Measurements from ENCODE around the gene PRKCI. TPM values are rescaled to one million over a fixed set of nuclear protein-coding genes. Genes with fewer than 3 reads are reported as not detected.

Gene PRKCI
- total and polyA plus RNA-seq, 2 experiments from 2014 or later, result 33.0 to 47.7 TPM

DNA sequence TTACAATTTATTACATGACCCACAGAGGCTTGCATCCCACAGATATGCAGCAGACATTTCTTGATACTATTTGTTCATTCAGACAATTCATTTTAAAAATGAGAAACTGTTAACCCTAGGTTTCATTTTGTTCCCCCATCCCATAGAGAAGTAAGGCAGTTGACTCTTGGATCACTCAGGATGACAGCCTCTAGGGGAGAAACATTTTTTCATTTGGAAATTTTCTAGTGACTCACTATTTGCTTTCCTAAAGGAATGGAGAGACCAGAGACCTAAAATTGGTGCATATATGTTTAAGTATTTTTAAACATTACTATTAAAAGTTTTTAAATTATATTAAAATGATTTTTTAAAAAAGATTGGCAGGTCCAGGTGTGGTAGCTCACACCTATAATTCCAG lies 21.2 kb upstream of the PRKCI start:
- no peak overlapping the region for H3K4me2 ChIP-seq (ENCODE audit: unreplicated experiment)
- H3F3A ChIP-seq (ENCODE audit: insufficient read depth), result no peaks in the 10 kb centered on the region
- H3K4me3 ChIP-seq, result no peak overlapping the region
- H3K9me3 ChIP-seq (ENCODE audit: low read depth), result no peaks in the 10 kb centered on the region
- H3K79me2 ChIP-seq (ENCODE audit: insufficient read depth), result no peaks in the 10 kb centered on the region
- H3K27ac ChIP-seq, result no peak overlapping the region
- no peaks in the 10 kb centered on the region for H3K36me3 ChIP-seq (ENCODE audit: low read depth)
- H3K27me3 ChIP-seq (replicated peaks; ENCODE audit: insufficient read depth), result 0 out of 2 replicates have a peak, but pooled peaks cover 6% of the 10 kb centered on the region
- in situ Hi-C loops (cut with MboI), result no loop called here
- no peak overlapping the region for H2AFZ ChIP-seq
- H3K9me2 ChIP-seq (ENCODE audit: insufficient read depth), result no peaks in the 10 kb centered on the region
- H4K20me1 ChIP-seq (ENCODE audit: insufficient read depth), result no peaks in the 10 kb centered on the region
- H3K4me1 ChIP-seq (ENCODE audit: insufficient read depth), result no peaks in the 10 kb centered on the region
- no peak for TF ChIP-seq EZH2phosphoT487 (IDR thresholded peaks at IDR 0.05; ENCODE audit: insufficient read depth, low read depth)
- no peak overlapping the region for H3K9ac ChIP-seq
- no peak for DNase-seq

GRCh38 chr3:170201527-170201926 lies 20.7 kb upstream of the PRKCI start:
- no peak for DNase-seq
- TF ChIP-seq EZH2phosphoT487 (IDR thresholded peaks at IDR 0.05; ENCODE audit: insufficient read depth, low read depth) (no peak), EZH2 (IDR thresholded peaks at IDR 0.05; ENCODE audit: insufficient read depth, poor library complexity, severe bottlenecking) (no peak)
- H2AFZ ChIP-seq, result no peak overlapping the region
- H3K27ac ChIP-seq, result no peak overlapping the region
- no peaks in the 10 kb centered on the region for H4K20me1 ChIP-seq (ENCODE audit: insufficient read depth)
- H3K9ac ChIP-seq, result no peak overlapping the region
- no peaks in the 10 kb centered on the region for H3F3A ChIP-seq (ENCODE audit: insufficient read depth)
- 89 to 90% methylated on average over 5 of the region's 5 CpGs for WGBS, 2 experiments (ENCODE audit: low coverage in 1 of 2, low lambda C conversion rate in 2 of 2, missing lambda C conversion rate in 2 of 2)
- H3K4me2 ChIP-seq (ENCODE audit: unreplicated experiment), result no peak overlapping the region
- 0 out of 2 replicates have a peak, but pooled peaks cover 6% of the 10 kb centered on the region for H3K27me3 ChIP-seq (replicated peaks; ENCODE audit: insufficient read depth)
- no peaks in the 10 kb centered on the region for H3K9me3 ChIP-seq (ENCODE audit: low read depth)
- no peaks in the 10 kb centered on the region for H3K36me3 ChIP-seq (ENCODE audit: low read depth)
- in situ Hi-C loops (cut with MboI), result no loop called here
- no peaks in the 10 kb centered on the region for H3K4me1 ChIP-seq (ENCODE audit: insufficient read depth)
- H3K9me2 ChIP-seq (ENCODE audit: insufficient read depth), result no peaks in the 10 kb centered on the region
- no peak overlapping the region for H3K4me3 ChIP-seq
- H3K79me2 ChIP-seq (ENCODE audit: insufficient read depth), result no peaks in the 10 kb centered on the region

GRCh38 chr3:170203457-170203856 lies 18.8 kb upstream of the PRKCI start:
- Histone ChIP-seq H3K36me3 (ENCODE audit: low read depth) (no peaks in the 10 kb centered on the region), H3K9me2 (ENCODE audit: insufficient read depth) (no peaks in the 10 kb centered on the region), H3K4me1 (ENCODE audit: insufficient read depth) (no peaks in the 10 kb centered on the region), H3K9me3 (ENCODE audit: low read depth) (no peaks in the 10 kb centered on the region), H2AFZ (no peak overlapping the region), H3F3A (ENCODE audit: insufficient read depth) (no peaks in the 10 kb centered on the region), H3K27me3 (replicated peaks; ENCODE audit: insufficient read depth) (0 out of 2 replicates have a peak, but pooled peaks cover 6% of the 10 kb centered on the region), H3K27ac (no peak overlapping the region), H4K20me1 (ENCODE audit: insufficient read depth) (no peaks in the 10 kb centered on the region), H3K79me2 (ENCODE audit: insufficient read depth) (no peaks in the 10 kb centered on the region), H3K4me3 (no peak overlapping the region), H3K4me2 (ENCODE audit: unreplicated experiment) (no peak overlapping the region), H3K9ac (no peak overlapping the region)
- in situ Hi-C loops (cut with MboI), result no loop called here
- WGBS, 2 experiments (ENCODE audit: low coverage in 1 of 2, low lambda C conversion rate in 2 of 2, missing lambda C conversion rate in 2 of 2), result 63 to 78% methylated on average over 4 of the region's 4 CpGs
- DNase-seq, result no peak
- no peak for TF ChIP-seq EZH2phosphoT487 (IDR thresholded peaks at IDR 0.05; ENCODE audit: insufficient read depth, low read depth)
- no peak for TF ChIP-seq EZH2 (IDR thresholded peaks at IDR 0.05; ENCODE audit: insufficient read depth, poor library complexity, severe bottlenecking)

DNA sequence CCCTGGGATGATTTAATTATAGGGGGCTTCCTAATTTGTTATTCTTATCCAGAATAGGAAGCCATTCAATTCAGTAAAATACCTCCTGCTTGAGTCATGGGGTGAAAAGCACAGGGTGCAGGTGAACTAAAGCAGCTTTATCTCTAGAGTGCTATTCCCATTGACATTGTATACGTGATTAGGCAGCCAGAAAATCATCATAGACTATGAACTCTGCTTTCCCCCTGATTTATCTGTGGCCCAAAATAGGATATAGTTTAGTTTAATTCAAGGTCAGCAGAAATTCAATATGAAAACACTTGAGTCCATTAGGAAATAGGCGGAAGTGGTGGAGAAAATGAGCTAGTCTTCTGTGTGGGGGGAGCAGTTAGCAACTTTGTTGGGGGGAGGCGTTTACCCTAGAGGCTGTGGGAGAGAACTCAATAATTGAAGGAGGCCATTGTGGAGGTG lies 18.2 kb upstream of the PRKCI start:
- WGBS, 2 experiments (ENCODE audit: low coverage in 1 of 2, low lambda C conversion rate in 2 of 2, missing lambda C conversion rate in 2 of 2), result 74 to 75% methylated on average over 3 of the region's 3 CpGs

DNA sequence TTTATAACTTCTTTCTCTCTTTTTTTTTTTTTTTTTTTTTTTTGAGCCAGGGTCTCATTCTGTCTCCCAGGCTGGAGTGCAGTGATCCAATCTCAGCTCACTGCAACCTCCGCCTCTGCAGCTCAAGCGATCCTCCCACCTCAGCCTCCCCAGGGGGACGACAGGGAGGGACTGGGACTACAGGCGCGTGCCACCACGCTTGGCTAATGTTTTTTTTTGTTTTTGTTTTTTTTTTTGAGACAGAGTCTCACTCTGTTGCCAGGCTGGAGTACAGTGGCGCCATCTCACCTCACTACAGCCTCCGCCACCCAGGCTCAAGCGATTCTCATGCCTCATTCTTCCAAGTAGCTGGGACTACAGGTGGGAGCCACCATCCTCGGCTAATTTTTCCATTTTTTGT lies 17.7 kb upstream of the PRKCI start:
- WGBS, 2 experiments (ENCODE audit: low coverage in 1 of 2, low lambda C conversion rate in 2 of 2, missing lambda C conversion rate in 2 of 2), result 85 to 91% methylated on average over 10 of the region's 10 CpGs
- Histone ChIP-seq H3K36me3 (ENCODE audit: low read depth) (no peaks in the 10 kb centered on the region), H3K4me3 (no peak overlapping the region), H2AFZ (no peak overlapping the region), H4K20me1 (ENCODE audit: insufficient read depth) (no peaks in the 10 kb centered on the region), H3K27ac (no peak overlapping the region), H3K79me2 (ENCODE audit: insufficient read depth) (no peaks in the 10 kb centered on the region), H3F3A (ENCODE audit: insufficient read depth) (no peaks in the 10 kb centered on the region), H3K9me3 (ENCODE audit: low read depth) (no peaks in the 10 kb centered on the region), H3K27me3 (replicated peaks; ENCODE audit: insufficient read depth) (0 out of 2 replicates have a peak, but pooled peaks cover 6% of the 10 kb centered on the region), H3K4me2 (ENCODE audit: unreplicated experiment) (no peak overlapping the region), H3K9ac (no peak overlapping the region), H3K4me1 (ENCODE audit: insufficient read depth) (no peaks in the 10 kb centered on the region), H3K9me2 (ENCODE audit: insufficient read depth) (no peaks in the 10 kb centered on the region)
- no peak for DNase-seq
- in situ Hi-C loops (cut with MboI), result no loop called here
- TF ChIP-seq EZH2 (IDR thresholded peaks at IDR 0.05; ENCODE audit: insufficient read depth, poor library complexity, severe bottlenecking), result no peak
- TF ChIP-seq EZH2phosphoT487 (IDR thresholded peaks at IDR 0.05; ENCODE audit: insufficient read depth, low read depth), result no peak

More for the DNA sequence above, 18.2 kb upstream of the PRKCI start:
- in situ Hi-C loops (cut with MboI), result no loop called here
- Histone ChIP-seq H4K20me1 (ENCODE audit: insufficient read depth) (no peaks in the 10 kb centered on the region), H3K4me3 (no peak overlapping the region), H3K27ac (no peak overlapping the region), H3K4me1 (ENCODE audit: insufficient read depth) (no peaks in the 10 kb centered on the region), H3K9ac (no peak overlapping the region), H3K79me2 (ENCODE audit: insufficient read depth) (no peaks in the 10 kb centered on the region), H3K9me2 (ENCODE audit: insufficient read depth) (no peaks in the 10 kb centered on the region), H2AFZ (no peak overlapping the region), H3F3A (ENCODE audit: insufficient read depth) (no peaks in the 10 kb centered on the region), H3K9me3 (ENCODE audit: low read depth) (no peaks in the 10 kb centered on the region), H3K27me3 (replicated peaks; ENCODE audit: insufficient read depth) (0 out of 2 replicates have a peak, but pooled peaks cover 6% of the 10 kb centered on the region), H3K36me3 (ENCODE audit: low read depth) (no peaks in the 10 kb centered on the region), H3K4me2 (ENCODE audit: unreplicated experiment) (no peak overlapping the region)
- no peak for DNase-seq
- TF ChIP-seq EZH2phosphoT487 (IDR thresholded peaks at IDR 0.05; ENCODE audit: insufficient read depth, low read depth) (no peak), EZH2 (IDR thresholded peaks at IDR 0.05; ENCODE audit: insufficient read depth, poor library complexity, severe bottlenecking) (no peak)
